GM12864 (cell line): ENCODE measurements around the gene NCOR2.

ENCODE experiments used
- DNase-seq: peaks from one replicate; pipeline ENCODE4 v3.0.0-alpha.2; 2011; ENCODE audit warnings: low read depth
- H3K4me3 ChIP-seq: 2 replicates; pipeline ENCODE4 v1.5.1; 2011; ENCODE audit warnings: mild to moderate bottlenecking, low read depth, low read length, control low read depth
- TF ChIP-seq, protein P1 (sequence below): IDR thresholded peaks from 2 replicates; pipeline ENCODE4 v1.5.1; 2011; ENCODE audit warnings: low read depth, mild to moderate bottlenecking, moderate library complexity, low read length, control low read depth, inconsistent platforms; ENCODE audit errors: missing control alignments

The NCOR2 gene

DNA sequence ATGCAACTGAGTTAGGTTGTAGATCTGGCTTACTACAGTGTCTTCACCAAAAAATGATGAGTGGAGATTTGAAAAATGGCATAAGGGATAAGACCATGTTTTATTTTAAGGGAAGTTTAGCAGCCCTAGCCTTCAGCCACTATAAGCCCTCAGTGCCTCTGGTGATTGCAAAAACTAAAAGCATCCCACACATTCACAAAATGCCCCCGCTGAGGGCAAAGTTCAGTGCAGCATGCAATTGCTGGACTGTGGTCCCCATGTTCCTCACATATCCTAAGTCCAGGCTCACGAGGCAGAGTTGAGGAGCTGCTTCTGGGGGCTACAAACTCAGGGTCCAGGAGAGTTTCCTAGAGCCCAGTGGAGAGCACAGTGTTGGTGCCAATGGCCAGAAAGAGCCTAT lies 29.6 kb upstream of the NCOR2 start:
- no peak overlapping the region for H3K4me3 ChIP-seq
- TF ChIP-seq, protein P1, sequence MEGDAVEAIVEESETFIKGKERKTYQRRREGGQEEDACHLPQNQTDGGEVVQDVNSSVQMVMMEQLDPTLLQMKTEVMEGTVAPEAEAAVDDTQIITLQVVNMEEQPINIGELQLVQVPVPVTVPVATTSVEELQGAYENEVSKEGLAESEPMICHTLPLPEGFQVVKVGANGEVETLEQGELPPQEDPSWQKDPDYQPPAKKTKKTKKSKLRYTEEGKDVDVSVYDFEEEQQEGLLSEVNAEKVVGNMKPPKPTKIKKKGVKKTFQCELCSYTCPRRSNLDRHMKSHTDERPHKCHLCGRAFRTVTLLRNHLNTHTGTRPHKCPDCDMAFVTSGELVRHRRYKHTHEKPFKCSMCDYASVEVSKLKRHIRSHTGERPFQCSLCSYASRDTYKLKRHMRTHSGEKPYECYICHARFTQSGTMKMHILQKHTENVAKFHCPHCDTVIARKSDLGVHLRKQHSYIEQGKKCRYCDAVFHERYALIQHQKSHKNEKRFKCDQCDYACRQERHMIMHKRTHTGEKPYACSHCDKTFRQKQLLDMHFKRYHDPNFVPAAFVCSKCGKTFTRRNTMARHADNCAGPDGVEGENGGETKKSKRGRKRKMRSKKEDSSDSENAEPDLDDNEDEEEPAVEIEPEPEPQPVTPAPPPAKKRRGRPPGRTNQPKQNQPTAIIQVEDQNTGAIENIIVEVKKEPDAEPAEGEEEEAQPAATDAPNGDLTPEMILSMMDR, result no peak
- DNase-seq, result no peak

DNA sequence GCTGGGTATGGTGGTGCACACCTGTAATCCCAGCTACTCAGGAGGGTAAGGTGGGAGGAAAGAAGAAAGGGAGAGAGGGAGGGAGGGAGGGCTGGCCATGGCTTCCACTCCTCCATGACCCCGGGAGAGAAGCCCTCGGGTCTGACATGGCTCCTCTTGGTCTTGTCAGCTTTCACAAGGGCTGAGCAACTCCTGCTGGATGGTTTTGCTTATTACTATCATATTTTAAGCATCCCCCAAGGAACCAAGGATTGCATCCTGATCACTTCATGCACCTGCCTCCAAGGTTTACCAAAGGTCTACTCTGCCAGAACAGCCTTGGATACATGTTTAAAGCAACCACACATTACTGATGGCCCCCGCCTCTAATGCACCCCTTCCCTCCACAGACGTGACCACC lies 28.0 kb upstream of the NCOR2 start:
- TF ChIP-seq, protein P1, result no peak

DNA sequence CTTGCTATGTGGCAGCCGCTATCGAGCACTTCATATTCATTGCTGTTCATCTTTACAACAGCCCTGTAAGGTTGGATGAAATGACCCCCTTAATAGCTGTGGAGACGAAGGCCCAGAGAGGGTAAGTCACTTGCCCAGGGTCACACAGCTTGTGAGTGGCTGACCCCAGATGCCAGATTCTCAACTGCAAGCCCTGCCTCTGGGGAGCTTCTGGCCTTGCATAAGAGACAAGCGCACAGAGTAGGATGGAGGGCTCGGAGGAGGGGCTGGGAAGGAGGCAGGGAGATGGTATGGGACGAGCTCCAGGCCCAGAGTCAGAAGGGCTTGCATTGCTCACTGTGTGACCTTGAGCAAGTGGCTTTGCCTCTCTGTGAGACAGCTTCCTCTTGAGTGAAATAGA lies 27.4 kb upstream of the NCOR2 start:
- TF ChIP-seq, protein P1, result no peak
- no peak for DNase-seq
- no peak overlapping the region for H3K4me3 ChIP-seq

More for the DNA sequence above, 28.0 kb upstream of the NCOR2 start:
- no peak for DNase-seq
- H3K4me3 ChIP-seq, result no peak overlapping the region

DNA sequence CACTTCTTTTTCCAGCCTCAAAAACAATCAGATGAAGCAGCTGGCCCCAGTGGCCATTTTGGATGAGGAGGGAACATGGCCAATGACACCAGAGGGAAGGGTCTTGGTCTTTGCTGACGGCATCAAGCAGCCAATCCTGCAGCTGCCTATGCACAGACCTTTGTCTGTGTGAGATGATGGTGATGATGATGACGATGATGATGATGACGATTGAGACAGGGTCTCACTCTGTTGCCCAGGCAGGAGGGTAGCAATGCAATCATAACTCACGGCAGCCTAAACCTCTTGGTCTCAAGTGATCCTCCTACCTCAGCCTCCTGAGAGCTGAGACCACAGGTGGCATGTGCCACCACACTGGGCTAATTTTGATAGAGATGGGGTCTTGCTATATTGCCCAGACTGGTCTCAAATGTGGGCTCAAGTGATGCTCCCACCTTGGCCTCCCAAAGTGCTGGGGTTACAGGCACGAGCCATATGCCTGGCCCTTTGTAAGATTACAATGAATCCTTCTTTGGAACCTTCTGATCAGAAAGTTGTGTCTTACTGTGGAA lies 26.5 kb upstream of the NCOR2 start:
- no peak for DNase-seq
- TF ChIP-seq, protein P1, result no peak
- H3K4me3 ChIP-seq, result no peak overlapping the region

DNA sequence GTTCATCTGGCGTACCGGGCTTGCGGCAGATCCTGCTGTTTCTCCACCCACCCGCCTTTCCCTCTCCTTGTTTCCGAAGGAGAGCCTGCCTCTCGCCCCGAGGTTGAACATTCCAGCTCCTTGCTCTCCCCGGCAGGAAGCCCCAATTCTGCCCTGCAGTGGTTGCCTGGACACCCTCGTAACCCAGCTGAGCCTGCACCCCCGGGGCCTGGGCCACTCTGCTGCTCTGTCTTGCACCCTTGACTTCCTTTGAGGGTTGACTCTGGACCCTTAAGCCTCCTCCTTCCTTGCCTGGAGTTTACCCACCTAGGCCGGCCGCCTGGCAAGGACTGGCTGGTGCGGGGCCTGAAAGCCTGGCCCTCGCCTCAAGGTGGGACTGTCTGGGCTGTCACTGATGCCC lies 25.8 kb upstream of the NCOR2 start:
- no peak overlapping the region for H3K4me3 ChIP-seq
- DNase-seq, result no peak
- TF ChIP-seq, protein P1, result no peak

DNA sequence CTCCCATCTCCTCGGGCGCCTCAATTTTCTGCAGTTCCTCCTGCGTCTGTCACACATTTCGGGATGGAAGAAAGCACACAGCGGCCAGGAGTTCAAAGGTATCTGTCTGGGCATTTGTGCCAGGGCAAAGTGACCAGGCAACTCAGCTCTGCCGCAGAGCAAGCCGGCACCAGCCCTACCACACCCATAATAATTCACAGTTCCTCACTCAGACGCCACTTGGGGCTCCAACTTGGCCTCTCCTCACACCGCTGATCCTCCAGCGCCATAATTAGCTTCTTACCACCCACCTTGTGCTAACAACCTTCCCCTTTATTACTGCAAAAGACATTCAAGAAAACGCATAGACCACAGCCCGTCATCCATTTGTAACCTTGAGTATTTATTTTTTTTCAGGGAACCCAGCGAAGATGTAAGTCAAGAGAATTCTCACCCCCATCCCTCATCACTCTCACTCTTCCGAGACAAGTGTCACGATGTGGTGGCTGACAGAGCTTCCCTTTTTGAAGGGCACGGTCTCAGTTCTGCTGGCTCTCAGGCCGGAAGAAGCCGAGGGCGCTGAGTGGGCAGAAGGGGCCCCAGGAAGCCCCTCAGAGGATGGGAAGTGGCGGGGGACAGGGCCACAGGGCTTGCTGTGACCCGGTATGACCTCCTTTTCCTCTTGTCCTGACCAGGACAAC lies 25.2 kb upstream of the NCOR2 start:
- TF ChIP-seq, protein P1, result no peak
- H3K4me3 ChIP-seq, result no peak overlapping the region
- no peak for DNase-seq

DNA sequence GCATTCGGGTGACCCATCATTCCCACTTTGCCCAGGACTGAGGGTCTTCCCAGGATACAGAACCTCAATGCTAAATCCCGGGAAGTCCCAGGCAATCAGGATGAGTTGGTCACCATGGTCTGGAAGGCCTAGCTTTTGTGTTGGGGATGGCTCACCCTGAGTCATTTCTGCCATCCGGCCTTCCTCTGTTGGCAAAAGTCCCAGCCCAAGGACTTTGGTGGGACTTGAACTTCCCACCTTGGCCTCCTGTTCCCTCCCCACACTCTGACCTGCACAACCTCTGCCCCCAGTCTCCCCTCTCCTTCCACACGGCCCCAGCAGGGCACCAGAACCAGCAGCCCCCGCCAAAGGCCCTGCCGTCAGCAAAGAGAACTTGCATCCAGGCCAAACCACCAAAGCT lies 24.6 kb upstream of the NCOR2 start:
- no peak for DNase-seq
- no peak overlapping the region for H3K4me3 ChIP-seq
- TF ChIP-seq, protein P1, result no peak
